ENCODE measurements around the gene CRYM.

CRYM gene

DNA sequence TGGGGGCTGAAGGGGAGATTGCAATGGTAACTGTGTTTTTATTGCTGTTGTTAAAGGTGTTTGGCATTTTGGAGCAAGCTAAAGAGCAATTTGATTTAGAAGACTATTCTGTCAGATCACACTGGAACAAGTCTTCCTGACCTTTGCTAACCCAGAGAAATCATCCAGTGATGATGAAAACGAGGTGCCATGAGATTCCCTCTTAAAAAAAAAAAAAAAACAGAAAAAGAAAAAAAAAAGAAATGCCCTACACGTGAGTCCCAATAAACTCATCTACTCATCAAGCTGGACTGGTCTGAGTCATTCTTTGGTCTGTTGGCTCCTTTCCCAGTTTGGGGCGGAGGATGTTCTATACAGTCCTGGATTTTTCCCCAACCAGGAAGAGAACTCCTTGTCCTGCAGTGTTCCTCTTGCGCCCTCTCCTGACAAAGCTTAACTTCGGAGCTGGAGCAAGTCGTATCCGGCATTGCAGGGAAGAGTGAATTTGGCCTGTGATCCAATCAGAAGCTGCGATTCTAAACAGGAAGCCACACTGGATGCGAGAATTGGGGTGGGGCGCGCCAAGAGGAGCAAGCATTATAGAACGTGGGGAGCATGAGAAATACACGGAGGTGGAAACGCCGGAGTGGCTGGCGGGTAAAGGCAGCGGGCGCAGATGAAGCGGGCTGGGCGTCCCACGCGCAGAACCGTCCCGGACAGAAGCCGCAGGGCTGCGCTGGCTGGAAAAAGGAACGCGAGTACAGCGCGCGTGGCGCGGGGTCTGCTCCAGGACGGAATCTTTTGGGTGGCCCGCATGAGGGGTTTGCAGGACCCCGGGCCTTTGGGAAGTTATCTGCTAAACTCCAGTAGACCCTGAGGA is 22.4 kb upstream of the CRYM start (continued):
- TF ChIP-seq ZNF221 (tag by site-specific recombination; IDR thresholded peaks at IDR 0.05; ENCODE audit: borderline replicate concordance) (no peak), ZNF48 (tag by site-specific recombination; IDR thresholded peaks at IDR 0.05) (no peak), ZNF404 (tag by site-specific recombination; IDR thresholded peaks at IDR 0.05) (no peak), ZNF664 (tag by site-specific recombination; IDR thresholded peaks at IDR 0.05) (no peak), ZNF677 (tag by site-specific recombination; IDR thresholded peaks at IDR 0.05) (no peak), KLF16 (tag by site-specific recombination; IDR thresholded peaks at IDR 0.05) (no peak), GLIS2 (tag by site-specific recombination; IDR thresholded peaks at IDR 0.05) (peak; percentile 57), ZNF521 (tag by site-specific recombination; IDR thresholded peaks at IDR 0.05) (no peak), ZNF24 (tag by site-specific recombination; IDR thresholded peaks at IDR 0.05) (peak; percentile 81; the same call in 1 of the 2 replicates), ZNF530 (tag by site-specific recombination; IDR thresholded peaks at IDR 0.05; ENCODE audit: low read depth) (no peak), OSR2 (tag by site-specific recombination; IDR thresholded peaks at IDR 0.05) (no peak), KLF7 (tag by site-specific recombination; IDR thresholded peaks at IDR 0.05; ENCODE audit: borderline replicate concordance) (no peak), ZBTB1 (tag by site-specific recombination; IDR thresholded peaks at IDR 0.05) (0 out of 2 replicates have a peak, but pooled peaks have one; percentile 9), ZNF623 (tag by site-specific recombination; IDR thresholded peaks at IDR 0.05) (no peak; the same call in 1 of the 2 replicates), BCL11B (tag by site-specific recombination; IDR thresholded peaks at IDR 0.05; ENCODE audit: low read depth) (no peak)
- TF ChIP-seq, protein P1, sequence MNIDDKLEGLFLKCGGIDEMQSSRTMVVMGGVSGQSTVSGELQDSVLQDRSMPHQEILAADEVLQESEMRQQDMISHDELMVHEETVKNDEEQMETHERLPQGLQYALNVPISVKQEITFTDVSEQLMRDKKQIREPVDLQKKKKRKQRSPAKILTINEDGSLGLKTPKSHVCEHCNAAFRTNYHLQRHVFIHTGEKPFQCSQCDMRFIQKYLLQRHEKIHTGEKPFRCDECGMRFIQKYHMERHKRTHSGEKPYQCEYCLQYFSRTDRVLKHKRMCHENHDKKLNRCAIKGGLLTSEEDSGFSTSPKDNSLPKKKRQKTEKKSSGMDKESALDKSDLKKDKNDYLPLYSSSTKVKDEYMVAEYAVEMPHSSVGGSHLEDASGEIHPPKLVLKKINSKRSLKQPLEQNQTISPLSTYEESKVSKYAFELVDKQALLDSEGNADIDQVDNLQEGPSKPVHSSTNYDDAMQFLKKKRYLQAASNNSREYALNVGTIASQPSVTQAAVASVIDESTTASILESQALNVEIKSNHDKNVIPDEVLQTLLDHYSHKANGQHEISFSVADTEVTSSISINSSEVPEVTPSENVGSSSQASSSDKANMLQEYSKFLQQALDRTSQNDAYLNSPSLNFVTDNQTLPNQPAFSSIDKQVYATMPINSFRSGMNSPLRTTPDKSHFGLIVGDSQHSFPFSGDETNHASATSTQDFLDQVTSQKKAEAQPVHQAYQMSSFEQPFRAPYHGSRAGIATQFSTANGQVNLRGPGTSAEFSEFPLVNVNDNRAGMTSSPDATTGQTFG (tag by site-specific recombination; IDR thresholded peaks at IDR 0.05; ENCODE audit: borderline replicate concordance) = no peak
- TF ChIP-seq, protein P2, sequence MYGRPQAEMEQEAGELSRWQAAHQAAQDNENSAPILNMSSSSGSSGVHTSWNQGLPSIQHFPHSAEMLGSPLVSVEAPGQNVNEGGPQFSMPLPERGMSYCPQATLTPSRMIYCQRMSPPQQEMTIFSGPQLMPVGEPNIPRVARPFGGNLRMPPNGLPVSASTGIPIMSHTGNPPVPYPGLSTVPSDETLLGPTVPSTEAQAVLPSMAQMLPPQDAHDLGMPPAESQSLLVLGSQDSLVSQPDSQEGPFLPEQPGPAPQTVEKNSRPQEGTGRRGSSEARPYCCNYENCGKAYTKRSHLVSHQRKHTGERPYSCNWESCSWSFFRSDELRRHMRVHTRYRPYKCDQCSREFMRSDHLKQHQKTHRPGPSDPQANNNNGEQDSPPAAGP (tag by site-specific recombination; IDR thresholded peaks at IDR 0.05) = peak; percentile 68
- TF ChIP-seq, protein P3, sequence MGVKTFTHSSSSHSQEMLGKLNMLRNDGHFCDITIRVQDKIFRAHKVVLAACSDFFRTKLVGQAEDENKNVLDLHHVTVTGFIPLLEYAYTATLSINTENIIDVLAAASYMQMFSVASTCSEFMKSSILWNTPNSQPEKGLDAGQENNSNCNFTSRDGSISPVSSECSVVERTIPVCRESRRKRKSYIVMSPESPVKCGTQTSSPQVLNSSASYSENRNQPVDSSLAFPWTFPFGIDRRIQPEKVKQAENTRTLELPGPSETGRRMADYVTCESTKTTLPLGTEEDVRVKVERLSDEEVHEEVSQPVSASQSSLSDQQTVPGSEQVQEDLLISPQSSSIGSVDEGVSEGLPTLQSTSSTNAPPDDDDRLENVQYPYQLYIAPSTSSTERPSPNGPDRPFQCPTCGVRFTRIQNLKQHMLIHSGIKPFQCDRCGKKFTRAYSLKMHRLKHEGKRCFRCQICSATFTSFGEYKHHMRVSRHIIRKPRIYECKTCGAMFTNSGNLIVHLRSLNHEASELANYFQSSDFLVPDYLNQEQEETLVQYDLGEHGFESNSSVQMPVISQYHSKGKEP (tag by site-specific recombination; IDR thresholded peaks at IDR 0.05) = no peak
- TF ChIP-seq, protein P4, sequence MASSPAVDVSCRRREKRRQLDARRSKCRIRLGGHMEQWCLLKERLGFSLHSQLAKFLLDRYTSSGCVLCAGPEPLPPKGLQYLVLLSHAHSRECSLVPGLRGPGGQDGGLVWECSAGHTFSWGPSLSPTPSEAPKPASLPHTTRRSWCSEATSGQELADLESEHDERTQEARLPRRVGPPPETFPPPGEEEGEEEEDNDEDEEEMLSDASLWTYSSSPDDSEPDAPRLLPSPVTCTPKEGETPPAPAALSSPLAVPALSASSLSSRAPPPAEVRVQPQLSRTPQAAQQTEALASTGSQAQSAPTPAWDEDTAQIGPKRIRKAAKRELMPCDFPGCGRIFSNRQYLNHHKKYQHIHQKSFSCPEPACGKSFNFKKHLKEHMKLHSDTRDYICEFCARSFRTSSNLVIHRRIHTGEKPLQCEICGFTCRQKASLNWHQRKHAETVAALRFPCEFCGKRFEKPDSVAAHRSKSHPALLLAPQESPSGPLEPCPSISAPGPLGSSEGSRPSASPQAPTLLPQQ (tag by site-specific recombination; IDR thresholded peaks at IDR 0.05) = peak; percentile 92
- TF ChIP-seq, protein P5, sequence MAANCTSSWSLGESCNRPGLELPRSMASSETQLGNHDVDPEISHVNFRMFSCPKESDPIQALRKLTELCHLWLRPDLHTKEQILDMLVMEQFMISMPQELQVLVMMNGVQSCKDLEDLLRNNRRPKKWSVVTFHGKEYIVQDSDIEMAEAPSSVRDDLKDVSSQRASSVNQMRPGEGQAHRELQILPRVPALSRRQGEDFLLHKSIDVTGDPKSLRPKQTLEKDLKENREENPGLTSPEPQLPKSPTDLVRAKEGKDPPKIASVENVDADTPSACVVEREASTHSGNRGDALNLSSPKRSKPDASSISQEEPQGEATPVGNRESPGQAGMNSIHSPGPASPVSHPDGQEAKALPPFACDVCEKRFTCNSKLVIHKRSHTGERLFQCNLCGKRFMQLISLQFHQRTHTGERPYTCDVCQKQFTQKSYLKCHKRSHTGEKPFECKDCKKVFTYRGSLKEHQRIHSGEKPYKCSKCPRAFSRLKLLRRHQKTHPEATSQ (tag by site-specific recombination; IDR thresholded peaks at IDR 0.05) = no peak
- TF ChIP-seq, protein P6, sequence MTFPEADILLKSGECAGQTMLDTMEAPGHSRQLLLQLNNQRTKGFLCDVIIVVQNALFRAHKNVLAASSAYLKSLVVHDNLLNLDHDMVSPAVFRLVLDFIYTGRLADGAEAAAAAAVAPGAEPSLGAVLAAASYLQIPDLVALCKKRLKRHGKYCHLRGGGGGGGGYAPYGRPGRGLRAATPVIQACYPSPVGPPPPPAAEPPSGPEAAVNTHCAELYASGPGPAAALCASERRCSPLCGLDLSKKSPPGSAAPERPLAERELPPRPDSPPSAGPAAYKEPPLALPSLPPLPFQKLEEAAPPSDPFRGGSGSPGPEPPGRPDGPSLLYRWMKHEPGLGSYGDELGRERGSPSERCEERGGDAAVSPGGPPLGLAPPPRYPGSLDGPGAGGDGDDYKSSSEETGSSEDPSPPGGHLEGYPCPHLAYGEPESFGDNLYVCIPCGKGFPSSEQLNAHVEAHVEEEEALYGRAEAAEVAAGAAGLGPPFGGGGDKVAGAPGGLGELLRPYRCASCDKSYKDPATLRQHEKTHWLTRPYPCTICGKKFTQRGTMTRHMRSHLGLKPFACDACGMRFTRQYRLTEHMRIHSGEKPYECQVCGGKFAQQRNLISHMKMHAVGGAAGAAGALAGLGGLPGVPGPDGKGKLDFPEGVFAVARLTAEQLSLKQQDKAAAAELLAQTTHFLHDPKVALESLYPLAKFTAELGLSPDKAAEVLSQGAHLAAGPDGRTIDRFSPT (tag by site-specific recombination; IDR thresholded peaks at IDR 0.05) = no peak
- TF ChIP-seq, protein P7, sequence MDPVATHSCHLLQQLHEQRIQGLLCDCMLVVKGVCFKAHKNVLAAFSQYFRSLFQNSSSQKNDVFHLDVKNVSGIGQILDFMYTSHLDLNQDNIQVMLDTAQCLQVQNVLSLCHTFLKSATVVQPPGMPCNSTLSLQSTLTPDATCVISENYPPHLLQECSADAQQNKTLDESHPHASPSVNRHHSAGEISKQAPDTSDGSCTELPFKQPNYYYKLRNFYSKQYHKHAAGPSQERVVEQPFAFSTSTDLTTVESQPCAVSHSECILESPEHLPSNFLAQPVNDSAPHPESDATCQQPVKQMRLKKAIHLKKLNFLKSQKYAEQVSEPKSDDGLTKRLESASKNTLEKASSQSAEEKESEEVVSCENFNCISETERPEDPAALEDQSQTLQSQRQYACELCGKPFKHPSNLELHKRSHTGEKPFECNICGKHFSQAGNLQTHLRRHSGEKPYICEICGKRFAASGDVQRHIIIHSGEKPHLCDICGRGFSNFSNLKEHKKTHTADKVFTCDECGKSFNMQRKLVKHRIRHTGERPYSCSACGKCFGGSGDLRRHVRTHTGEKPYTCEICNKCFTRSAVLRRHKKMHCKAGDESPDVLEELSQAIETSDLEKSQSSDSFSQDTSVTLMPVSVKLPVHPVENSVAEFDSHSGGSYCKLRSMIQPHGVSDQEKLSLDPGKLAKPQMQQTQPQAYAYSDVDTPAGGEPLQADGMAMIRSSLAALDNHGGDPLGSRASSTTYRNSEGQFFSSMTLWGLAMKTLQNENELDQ (tag by site-specific recombination; IDR thresholded peaks at IDR 0.05; ENCODE audit: low read depth) = no peak
